GM23338 (cell line): ENCODE results near the gene GC.

ENCODE experiments used
- EZH2 ChIP-seq: fragments of 200-600 bp; sonication (generic); IDR thresholded peaks from one replicate; pipeline ENCODE4 v1.8.0; 2017; ENCODE audit warnings: antibody characterized with exemption, mild to moderate bottlenecking, low read depth; ENCODE audit not compliant: unreplicated experiment
- STAT1 ChIP-seq: IDR thresholded peaks from one replicate; pipeline ENCODE4 v1.6.1; 2016; ENCODE audit warnings: antibody characterized with exemption; ENCODE audit not compliant: unreplicated experiment
- TF ChIP-seq, protein P1 (sequence below), 2 experiments: fragments of 200-600 bp in 1 of 2; sonication (generic) in 1 of 2; conservative IDR thresholded peaks; 2 replicates each; pipeline versions ENCODE4 v1.5.1 to v1.6.1; 2016 to 2017; ENCODE audit warnings: antibody characterized with exemption in 2 of 2, low read depth in 2 of 2, mild to moderate bottlenecking in 2 of 2, moderate library complexity in 1 of 2

DNA sequence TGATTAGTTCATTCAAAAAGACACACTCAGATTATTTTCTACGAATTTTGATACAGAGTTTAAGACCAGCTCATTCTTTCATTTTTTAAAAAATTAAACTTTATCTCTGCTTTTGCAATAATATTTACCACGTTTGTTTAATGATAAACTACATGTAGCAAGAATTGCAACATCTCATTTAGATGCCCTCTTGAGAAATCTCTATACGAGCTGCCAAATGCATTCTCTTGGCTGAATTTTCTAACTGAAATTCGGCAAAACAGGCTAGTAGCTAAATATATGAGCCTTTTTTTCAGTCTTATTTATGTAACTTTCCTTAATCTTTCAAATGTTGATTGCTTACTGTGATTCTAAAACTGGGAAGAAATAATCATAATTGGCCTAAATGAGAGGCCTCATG, 2.1 kb upstream of the GC start:
- TF ChIP-seq, protein P1, sequence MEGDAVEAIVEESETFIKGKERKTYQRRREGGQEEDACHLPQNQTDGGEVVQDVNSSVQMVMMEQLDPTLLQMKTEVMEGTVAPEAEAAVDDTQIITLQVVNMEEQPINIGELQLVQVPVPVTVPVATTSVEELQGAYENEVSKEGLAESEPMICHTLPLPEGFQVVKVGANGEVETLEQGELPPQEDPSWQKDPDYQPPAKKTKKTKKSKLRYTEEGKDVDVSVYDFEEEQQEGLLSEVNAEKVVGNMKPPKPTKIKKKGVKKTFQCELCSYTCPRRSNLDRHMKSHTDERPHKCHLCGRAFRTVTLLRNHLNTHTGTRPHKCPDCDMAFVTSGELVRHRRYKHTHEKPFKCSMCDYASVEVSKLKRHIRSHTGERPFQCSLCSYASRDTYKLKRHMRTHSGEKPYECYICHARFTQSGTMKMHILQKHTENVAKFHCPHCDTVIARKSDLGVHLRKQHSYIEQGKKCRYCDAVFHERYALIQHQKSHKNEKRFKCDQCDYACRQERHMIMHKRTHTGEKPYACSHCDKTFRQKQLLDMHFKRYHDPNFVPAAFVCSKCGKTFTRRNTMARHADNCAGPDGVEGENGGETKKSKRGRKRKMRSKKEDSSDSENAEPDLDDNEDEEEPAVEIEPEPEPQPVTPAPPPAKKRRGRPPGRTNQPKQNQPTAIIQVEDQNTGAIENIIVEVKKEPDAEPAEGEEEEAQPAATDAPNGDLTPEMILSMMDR (conservative IDR thresholded peaks at IDR 0.05; ENCODE audit: low read depth in 2 of 2) = no peak
- TF ChIP-seq EZH2 = no peak
- TF ChIP-seq STAT1 = no peak
